GM10266 (cell line): ENCODE data around the gene GPA33.

Source experiments
- DNase-seq: peaks from one replicate; pipeline ENCODE4 v3.0.0; 2012; ENCODE audit errors: extremely low spot score
- TF ChIP-seq, protein P1 (sequence below): IDR thresholded peaks from 2 replicates; pipeline ENCODE4 v1.5.1; 2012; ENCODE audit warnings: mild to moderate bottlenecking, low read depth; ENCODE audit not compliant: control insufficient read depth, insufficient read depth; ENCODE audit errors: missing control alignments

GPA33 gene, protein sequence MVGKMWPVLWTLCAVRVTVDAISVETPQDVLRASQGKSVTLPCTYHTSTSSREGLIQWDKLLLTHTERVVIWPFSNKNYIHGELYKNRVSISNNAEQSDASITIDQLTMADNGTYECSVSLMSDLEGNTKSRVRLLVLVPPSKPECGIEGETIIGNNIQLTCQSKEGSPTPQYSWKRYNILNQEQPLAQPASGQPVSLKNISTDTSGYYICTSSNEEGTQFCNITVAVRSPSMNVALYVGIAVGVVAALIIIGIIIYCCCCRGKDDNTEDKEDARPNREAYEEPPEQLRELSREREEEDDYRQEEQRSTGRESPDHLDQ

DNA sequence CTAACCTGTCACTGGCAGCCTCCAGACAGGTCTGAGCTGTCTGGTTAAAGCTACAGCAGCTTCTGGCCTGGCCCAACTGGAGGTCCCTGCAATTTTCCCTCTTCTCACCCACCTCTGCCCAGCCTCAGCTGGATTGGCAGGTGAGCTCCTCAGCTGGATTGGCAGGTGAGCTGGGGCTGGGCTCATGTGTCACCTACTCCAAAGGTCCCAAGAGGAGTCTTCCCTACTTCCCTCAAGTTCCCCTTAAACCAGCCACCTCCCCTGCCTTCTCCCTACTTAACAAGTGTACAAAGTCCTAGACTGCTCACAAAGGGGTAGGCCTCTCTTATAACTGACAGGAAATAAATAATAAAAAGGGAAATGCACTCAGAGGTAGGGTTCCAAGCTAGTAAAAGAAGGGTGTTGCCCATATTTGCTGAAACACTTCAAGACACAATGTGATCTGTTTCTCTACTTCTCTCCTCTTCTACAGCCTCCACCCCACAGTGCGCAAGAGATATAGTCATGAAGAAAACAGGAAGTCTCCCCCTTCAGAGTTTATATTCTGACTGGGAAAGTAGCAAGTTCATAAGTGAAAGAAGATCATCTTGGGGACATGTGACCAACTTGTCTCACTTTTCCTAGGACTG, at the start of gene GPA33:
GPA33 (minus strand) TSS at position 64 of the 629 bp plus-strand sequence. CDS start 90 bp downstream, outside the sequence.
- no peak for DNase-seq
- TF ChIP-seq, protein P1, sequence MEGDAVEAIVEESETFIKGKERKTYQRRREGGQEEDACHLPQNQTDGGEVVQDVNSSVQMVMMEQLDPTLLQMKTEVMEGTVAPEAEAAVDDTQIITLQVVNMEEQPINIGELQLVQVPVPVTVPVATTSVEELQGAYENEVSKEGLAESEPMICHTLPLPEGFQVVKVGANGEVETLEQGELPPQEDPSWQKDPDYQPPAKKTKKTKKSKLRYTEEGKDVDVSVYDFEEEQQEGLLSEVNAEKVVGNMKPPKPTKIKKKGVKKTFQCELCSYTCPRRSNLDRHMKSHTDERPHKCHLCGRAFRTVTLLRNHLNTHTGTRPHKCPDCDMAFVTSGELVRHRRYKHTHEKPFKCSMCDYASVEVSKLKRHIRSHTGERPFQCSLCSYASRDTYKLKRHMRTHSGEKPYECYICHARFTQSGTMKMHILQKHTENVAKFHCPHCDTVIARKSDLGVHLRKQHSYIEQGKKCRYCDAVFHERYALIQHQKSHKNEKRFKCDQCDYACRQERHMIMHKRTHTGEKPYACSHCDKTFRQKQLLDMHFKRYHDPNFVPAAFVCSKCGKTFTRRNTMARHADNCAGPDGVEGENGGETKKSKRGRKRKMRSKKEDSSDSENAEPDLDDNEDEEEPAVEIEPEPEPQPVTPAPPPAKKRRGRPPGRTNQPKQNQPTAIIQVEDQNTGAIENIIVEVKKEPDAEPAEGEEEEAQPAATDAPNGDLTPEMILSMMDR, result no peak

DNA sequence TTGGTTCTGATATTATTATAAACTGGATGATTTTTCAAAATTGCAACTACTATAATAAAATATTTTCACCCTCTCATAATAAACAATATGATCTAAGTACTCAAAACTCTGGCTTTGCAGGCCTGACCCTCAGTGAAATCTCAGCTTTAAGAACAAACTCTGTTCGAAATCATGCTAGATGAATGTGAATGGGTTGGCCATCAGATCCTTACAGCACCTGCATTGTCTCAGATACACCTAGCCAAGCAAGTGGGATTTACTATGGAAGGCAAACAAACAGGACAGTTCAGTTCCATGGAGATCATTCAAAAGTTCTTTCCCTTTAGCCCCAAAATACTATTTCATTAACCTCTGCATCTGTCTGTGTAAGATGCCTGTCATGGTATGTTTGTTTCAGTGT, 48.5 kb upstream of the GPA33 start:
- DNase-seq, result no peak
- TF ChIP-seq, protein P1, result no peak

DNA sequence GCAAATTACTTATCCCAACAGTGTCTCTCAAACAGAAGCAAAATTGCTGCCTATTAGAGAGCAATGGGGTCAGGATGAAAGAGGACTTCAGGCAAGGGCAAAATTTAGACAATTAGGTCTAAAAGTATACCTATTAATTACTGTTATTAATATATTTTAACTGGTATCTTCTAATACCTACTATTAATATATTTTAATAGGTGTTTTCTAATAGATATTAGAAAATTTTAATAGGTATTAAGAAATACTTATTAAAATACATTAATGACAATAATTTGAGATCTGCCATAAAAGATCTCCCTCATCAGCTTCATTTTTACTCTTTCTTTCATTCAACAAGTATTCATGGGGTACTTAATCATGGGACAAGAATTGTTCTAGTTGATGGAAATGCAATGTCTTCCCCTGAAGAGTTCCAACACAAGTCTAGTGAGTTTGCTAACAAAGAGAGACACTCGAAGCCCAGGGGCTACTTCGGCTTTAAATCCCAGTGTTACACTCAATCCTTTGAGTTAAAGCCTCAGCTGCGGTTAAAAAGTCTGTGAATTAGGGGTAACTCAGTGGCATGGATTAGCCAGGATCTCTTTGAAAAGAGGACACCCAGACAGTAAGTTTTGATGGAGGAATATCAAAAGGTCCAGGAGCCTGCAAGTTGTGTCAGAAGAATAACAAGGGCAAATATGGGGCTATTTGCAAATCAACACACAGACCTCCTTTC, 47.8 kb upstream of the GPA33 start:
- DNase-seq, result no peak
- TF ChIP-seq, protein P1, result no peak

DNA sequence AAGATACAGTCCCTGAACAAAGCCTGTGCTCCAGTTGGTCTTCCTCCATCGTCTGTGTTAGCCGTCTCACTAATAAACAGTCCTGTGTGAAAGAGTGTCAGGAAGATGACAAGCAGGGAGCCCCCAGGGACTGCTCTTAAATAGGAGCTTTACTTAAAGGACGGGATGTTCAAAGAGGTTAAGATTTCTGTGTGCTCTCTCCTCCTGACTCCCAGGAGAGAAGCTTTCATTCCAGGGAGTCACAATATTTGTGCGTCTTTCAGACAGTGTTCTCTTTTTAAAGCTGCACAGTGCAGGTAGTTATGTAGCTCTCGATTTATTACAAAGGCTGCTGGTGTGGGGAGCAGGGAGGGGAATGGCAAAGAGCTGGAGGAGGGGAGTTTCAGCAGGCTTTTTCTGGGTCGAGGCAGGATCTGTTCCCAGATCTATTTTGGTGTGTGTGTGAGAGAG, 47.2 kb upstream of the GPA33 start:
- DNase-seq, result no peak
- TF ChIP-seq, protein P1, result no peak

DNA sequence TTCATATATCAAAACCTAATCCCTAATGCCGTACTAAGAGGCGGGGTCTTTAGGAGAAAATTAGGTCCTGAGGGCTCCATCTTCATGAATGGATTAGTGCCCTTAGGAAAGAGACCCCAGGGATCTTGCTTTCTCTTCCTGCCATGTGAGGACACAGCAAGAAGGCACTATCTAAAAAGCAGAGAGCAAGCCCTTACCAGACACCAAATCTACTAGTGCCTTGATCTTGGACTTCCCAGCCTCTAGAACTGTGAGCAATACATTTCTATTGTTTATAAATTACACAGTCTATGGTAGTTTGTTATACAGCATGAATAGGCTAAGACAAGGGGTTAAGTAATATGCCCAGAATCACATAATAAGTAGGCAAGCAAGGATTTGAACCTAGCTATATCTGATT, 46.6 kb upstream of the GPA33 start:
- TF ChIP-seq, protein P1, result no peak

DNA sequence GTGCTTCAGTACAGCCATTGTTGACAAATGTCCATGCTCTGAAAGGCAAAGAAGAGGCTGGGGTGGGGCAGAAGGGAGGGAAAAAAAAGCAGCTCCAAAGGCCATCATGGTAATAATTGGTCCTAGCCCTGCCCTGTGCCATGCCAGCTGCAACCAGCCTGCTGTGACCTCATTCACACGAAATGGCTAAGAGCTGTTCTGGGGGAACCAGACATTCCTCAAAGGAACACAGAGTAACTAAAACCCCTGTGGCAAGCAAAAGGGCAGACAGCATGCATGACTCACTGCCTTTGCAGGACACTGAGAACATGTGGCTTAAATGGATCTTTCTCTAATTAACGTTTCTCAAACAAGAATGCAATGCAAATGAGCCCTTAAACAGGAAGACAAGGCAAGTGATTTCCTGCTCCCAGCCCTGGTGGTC, 46.0 kb upstream of the GPA33 start:
- TF ChIP-seq, protein P1, result no peak
- DNase-seq, result no peak

More for the DNA sequence above, 46.6 kb upstream of the GPA33 start:
- no peak for DNase-seq

DNA sequence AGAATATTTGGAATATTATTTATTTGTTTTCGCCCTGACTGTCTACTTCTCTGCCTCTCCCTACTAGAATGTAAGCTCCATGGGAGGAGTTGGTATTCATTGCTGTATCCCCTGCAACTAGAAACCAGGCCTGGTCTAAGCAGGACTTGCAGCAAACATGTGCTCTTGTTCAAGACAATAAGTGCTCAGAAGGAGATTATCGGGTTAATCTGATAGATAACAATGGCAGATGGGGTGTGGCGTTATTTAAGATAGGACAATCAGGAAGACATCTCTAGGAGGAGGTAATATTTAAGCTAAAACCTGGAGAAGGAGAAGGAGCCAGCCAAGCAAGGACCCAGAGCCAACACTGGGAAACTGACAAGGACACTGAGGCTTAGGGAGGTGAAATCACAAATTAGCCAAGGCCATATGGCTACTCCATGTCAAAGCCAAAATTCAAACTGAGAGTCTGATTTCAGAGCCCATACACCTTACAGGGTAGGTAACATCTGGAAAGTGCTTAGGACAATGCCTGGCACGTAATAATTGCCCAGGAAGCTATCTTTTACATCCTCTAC, 45.2 kb upstream of the GPA33 start:
- TF ChIP-seq, protein P1, result no peak
- no peak for DNase-seq
